HG03520 (cell line): ENCODE results near the gene ZNF230.

Experiments used
- ATAC-seq: cut with Tn5 transposase; IDR thresholded peaks from one replicate; pipeline ENCODE4 v1.9.1; 2021; ENCODE audit warnings: mild to moderate bottlenecking, moderate library complexity; ENCODE audit not compliant: unreplicated experiment

ZNF230 gene

DNA sequence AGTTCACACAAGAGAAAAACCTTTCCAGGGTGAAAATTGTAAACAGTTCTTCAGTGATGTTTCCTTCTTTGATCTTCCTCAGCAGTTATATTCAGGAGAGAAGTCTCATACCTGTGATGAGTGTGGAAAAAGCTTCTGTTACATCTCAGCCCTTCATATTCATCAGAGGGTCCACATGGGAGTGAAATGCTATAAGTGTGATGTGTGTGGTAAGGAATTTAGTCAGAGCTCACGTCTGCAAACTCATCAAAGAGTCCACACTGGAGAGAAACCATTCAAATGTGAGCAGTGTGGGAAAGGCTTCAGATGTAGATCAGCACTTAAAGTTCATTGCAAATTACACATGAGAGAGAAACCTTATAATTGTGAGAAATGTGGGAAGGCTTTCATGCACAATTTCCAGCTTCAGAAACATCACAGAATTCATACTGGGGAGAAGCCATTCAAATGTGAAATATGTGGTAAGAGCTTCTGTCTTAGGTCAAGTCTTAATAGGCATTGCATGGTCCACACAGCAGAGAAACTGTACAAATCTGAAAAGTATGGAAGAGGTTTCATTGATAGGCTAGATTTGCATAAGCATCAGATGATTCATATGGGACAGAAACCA, 29.3 kb downstream of the ZNF230 start:
- no peak for ATAC-seq

DNA sequence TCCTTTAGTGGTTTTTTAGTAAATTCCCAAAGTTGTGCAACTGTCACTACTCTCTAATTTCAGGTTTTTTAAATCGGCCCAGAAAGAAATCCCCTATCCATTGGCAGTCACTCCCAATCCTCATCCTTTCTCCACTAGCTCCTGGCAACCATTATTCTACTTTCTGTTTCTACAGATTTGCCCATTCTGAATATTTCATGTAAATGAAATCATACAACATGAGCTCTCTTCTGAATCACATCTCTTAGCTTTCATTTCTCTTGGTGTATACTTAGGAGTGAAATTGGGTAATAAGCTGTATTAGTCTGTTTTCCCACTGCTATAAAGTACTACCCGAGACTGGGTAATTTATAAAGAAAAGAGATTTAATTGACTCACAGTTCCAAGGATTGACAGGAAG, 39.4 kb downstream of the ZNF230 start:
- no peak for ATAC-seq

DNA sequence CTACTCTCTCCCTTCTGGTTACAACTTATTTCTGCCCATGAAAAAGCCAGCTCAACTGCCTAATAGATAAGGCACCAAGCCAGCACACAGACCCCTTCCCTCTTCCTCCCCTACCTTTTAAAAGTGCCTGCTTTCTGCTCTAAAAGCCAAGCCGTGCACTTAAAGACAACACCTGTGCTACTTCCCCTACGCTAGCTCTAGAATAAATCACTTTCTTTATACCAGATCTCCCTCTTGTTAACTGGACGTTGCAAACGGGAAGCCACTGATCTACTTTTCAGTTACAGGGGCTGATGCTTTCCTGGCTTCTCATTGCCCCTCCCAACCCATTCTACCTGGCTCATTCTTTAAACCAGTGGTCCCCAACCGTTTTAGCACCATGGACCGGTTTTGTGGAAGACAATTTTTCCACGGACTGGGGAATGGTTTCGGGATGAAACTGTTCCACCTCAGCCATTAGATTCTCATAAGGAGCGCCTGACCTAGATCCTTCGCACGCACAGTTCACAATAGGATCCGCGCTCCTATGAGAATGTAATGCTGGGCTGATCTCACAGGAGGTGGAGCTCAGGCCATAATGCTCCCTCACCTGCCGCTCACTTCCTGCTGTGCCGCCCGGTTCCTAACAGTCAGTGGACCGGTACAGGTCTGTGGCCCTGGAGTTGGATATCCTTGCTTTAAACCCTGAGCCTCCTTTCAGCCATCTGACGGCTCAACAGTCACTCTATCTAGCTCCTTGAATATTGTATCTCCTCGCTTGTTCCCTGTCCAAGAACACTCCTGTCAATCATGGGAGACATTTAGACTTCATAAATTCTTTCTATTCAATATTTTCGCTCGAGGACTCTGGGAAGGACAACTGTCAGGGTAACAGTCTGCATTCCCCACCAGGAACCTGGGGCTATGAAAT, 48.2 kb downstream of the ZNF230 start:
- no peak for ATAC-seq

DNA sequence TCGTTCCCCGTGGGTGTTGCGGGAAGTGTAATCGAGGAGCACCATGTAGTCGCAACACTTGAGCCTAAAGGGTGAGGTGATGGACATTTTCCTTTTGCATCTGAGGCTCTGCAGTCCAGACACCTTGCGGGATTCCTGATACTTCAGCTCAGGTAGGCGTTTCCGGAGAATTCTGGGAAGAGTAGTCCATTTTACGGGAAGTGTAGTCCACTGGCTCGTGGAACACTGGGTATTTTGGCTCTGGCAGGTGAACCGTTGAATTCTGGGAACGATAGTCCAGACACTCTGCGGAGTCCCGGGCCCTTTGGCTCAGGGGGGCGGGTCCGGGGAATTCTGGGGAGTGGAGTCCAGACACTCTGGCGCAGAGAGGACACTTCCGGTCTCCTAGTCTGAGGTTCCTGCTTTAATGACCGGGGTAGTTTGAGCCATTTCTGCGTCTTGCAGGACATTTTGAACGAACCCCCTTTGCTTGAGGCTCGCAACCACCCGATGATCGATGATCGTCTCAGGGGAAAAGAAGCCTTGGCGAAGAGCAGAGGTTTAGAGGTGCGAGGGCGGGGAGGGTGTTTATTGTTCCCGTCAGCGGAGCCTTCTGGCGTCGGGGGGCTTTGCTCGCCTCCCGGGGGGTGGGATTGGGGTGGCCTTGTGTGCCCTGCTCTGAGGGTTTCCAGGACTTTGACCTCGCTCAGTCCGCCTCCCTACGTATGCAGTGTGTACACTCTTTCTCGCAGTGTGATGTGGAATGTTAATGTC, 49.1 kb downstream of the ZNF230 start, which contains the start of gene ZNF223:
Gene ZNF223, plus strand, starts transcription at position 387 of the 753 bp plus-strand sequence. CDS start 3,141 bp downstream, outside the sequence.
- ATAC-seq, result no peak

DNA sequence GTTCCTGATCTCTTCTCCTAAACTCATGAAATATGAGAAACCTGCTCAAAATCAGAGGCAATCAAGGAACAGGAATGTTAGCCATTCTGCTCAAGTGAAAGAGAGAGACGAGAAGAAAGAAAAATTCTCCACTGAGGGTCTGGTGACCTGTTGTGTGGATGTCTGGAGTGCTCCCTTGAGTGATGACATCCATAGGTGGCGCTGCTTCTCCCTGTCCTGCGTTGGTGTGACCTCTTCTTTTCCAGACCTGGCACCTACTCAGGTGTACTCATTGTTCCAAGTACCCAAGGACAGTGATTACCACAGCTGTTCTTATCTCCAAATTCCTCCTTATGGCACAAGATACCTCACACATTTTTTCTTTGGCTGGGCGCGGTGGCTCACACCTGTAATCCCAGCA, 53.1 kb downstream of the ZNF230 start:
- no peak for ATAC-seq

DNA sequence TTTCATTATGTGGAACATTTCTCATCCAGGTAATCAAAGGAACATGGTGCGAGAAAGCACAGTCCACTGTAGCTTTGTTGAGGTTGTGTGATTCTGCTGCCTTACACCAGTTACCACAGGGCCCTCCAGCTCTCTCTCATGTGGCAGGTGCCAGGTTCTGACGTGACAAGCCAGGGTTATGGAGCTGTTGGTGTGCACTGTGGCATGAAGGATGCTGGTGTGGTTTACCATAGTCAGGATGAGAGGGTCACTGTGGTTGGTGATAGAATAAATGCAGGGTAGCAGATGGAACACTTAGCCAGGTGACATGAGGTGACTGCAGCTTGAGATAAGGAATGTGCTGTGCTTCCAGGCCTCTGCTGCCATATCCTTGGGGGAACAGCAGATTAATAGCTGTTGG, 56.5 kb downstream of the ZNF230 start:
- no peak for ATAC-seq

DNA sequence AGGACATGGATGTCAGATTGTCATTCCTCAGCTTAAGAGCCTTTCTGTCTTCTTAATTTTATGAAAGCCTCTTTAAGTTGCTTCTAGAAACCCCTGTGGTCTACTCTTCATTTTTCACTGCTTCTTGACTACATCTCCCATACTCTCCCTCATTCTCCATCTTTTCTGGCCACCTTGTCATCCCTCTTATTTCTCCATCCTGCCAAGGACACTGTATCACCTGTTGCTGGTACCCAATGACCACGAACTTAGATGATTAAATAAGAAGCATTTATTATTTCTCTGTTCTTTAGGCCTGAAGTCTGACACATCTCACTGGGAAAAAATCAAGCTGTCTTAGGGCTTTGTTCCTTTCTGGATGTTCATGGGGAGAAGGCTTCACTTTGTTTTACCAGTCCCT, 58.3 kb downstream of the ZNF230 start:
- no peak for ATAC-seq
